K562 (cell line): ENCODE results near the gene C10orf71. TPM values are rescaled to one million over a fixed set of nuclear protein-coding genes. Genes with fewer than 3 reads are reported as not detected.

Experiments
- ARID4B ChIP-seq: sonication (generic); formaldehyde crosslinking; IDR thresholded peaks from 2 replicates; pipeline ENCODE4 v1.8.0; 2022; ENCODE audit warnings: mild to moderate bottlenecking, missing genetic modification reagents
- ASH1L ChIP-seq: fragments of 450-650 bp; IDR thresholded peaks from 2 replicates; pipeline ENCODE4 v1.6.1; 2018; ENCODE audit warnings: borderline replicate concordance, mild to moderate bottlenecking, low read depth; ENCODE audit not compliant: partially characterized antibody
- EGR1 ChIP-seq: fragments of 450-650 bp; conservative IDR thresholded peaks from 2 replicates; pipeline ENCODE4 v1.6.1; 2017; ENCODE audit warnings: mild to moderate bottlenecking
- FOXJ2 ChIP-seq: fragments of 200-800 bp; sonication (Bioruptor generic); IDR thresholded peaks from 2 replicates; pipeline ENCODE4 v1.6.1; 2016; ENCODE audit warnings: missing genetic modification characterization, missing compliant biosample characterization
- KHSRP ChIP-seq: fragments of 450-650 bp; IDR thresholded peaks from 2 replicates; pipeline ENCODE4 v1.6.1; 2017
- POLR2AphosphoS2 ChIP-seq: IDR thresholded peaks from 2 replicates; pipeline ENCODE4 v1.6.1; 2012; ENCODE audit warnings: low read length, improper control_type of control experiment
- POLR2AphosphoS5 ChIP-seq: IDR thresholded peaks from 2 replicates; pipeline ENCODE4 v1.6.1; 2011; ENCODE audit warnings: mild to moderate bottlenecking, low read depth, low read length, moderate library complexity; ENCODE audit not compliant: control insufficient read depth, insufficient read depth
- RB1 ChIP-seq: fragments of 450-650 bp; IDR thresholded peaks from 2 replicates; pipeline ENCODE4 v1.6.1; 2017; ENCODE audit warnings: low read depth, mild to moderate bottlenecking
- SMAD4 ChIP-seq: fragments of 250-450 bp; sonication (Bioruptor Pico); conservative IDR thresholded peaks from 2 replicates; pipeline ENCODE4 v1.8.0; 2021; ENCODE audit warnings: inconsistent platforms, mild to moderate bottlenecking, moderate library complexity
- SRSF7 ChIP-seq: fragments of 200-400 bp; formaldehyde crosslinking; optimal IDR thresholded peaks from 2 replicates; pipeline ENCODE3; 2017; ENCODE audit warnings: mild to moderate bottlenecking, low read depth, low read length
- TGIF2 ChIP-seq: sonication (generic); formaldehyde crosslinking; IDR thresholded peaks from 2 replicates; pipeline ENCODE4 v1.8.1; 2022; ENCODE audit warnings: mild to moderate bottlenecking, missing genetic modification reagents, moderate library complexity
- ZBTB26 ChIP-seq: fragments of 450-650 bp; formaldehyde crosslinking; IDR thresholded peaks from 2 replicates; pipeline ENCODE4 v1.4.0; 2022; ENCODE audit warnings: missing genetic modification characterization
- ZNF511 ChIP-seq: sonication (generic); formaldehyde crosslinking; IDR thresholded peaks from 2 replicates; pipeline ENCODE4 v1.8.0; 2022; ENCODE audit warnings: mild to moderate bottlenecking, missing genetic modification reagents
- ZNF717 ChIP-seq: fragments of 250-450 bp; sonication (Bioruptor Pico); IDR thresholded peaks from 2 replicates; pipeline ENCODE4 v1.5.0; 2021
- polyA plus RNA-seq, 8 experiments: library from polyadenylated mRNA; depleted of rRNA in 4 of 8; stranded (reverse) in 5 of 8; unstranded in 3 of 8; fragments of >200 nt; fragmentation: Nextera tagmentation in 2 of 8; fragmentation: Illumina TruSeq in 1 of 8; extraction: Ambion mirVana in 2 of 8; extraction: Trizol in 1 of 8; gene quantifications; 2 replicates each; pipeline versions ENCODE4 v1.2.1 to v1.2.3, GENCODE V29; 2011 to 2014; ENCODE audit warnings: inconsistent platforms in 1 of 8, missing spikeins in 1 of 8
- total RNA-seq, 7 experiments: library from RNA; depleted of rRNA in 6 of 7; stranded (reverse); fragments of >200 nt in 6 of 7; fragmentation: Illumina TruSeq in 2 of 7; extraction: Trizol in 2 of 7; gene quantifications; 2 replicates each; pipeline versions ENCODE4 v1.2.1 to v1.2.3, GENCODE V29; 2011 to 2021; ENCODE audit warnings: low replicate concordance in 1 of 7
- TF ChIP-seq, protein P1 (sequence below): fragments of 200-800 bp; sonication (Bioruptor generic); IDR thresholded peaks from 2 replicates; pipeline ENCODE4 v1.6.1; 2016; ENCODE audit warnings: missing genetic modification characterization, missing compliant biosample characterization

The C10orf71 gene
- total and polyA plus RNA-seq, 9 of the 15 experiments (the other 6 are each of a cell fraction or from before 2014, with no cell fraction given) = 0.06 to 4.5 (median 1.3) TPM

DNA sequence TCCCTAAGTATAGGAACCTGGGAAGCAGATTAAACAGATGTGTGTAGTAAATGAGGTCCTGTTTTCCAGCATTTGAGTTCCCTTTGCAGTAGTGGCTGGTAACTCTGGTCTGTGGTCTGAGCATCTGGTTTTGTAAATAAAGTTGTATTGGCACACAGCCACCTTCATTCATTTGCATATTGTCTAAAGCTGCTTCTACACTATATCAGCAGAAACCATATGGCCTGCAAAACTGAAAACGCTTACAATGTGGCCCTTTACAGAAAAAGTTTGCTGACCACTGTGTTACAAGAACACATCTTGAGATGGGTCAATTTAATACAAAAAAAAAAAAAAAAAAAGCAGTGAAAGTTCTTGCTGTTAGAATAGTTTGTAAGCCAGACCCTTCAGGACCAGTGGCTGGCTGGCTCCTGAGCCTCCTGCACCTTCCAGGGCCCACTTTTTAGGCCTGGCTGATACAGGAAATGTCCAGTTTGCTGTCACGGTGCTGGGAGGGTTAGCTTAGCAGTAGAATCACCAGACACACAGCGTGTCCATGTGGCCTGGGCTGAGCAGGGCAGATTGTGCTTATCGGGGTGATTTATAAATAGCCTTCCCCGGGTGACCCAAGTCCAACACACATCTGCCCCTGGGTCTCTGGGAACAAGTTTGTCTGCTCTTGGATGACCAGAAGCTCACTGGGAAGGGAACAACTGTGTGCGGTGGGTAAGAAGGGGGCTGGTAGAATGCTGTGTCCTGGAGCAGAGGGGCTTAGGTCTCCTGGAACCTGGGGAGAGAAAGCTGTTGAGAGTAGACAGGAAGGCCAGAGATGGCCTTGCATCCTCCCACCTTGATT is 1.4 kb downstream of the C10orf71 start (continued):
- TF ChIP-seq ARID4B (CRISPR knock-in tag) = 0 out of 2 replicates have a peak, but pooled peaks have one; percentile 43
- TF ChIP-seq ZNF511 (CRISPR knock-in tag) = 0 out of 2 replicates have a peak, but pooled peaks have one; percentile 29
- no peak for TF ChIP-seq POLR2AphosphoS2
- no peak for TF ChIP-seq EGR1
- TF ChIP-seq ZBTB26 (CRISPR knock-in tag) = no peak
- TF ChIP-seq KHSRP = peak; percentile 37; the same call in 1 of the 2 replicates
- no peak for TF ChIP-seq ZNF717 (CRISPR knock-in tag)
- no peak for TF ChIP-seq ASH1L
- peak; percentile 21; the same call in 1 of the 2 replicates for TF ChIP-seq RB1
- TF ChIP-seq FOXJ2 (tag) = peak; percentile 54; the same call in 1 of the 2 replicates
- no peak for TF ChIP-seq TGIF2 (CRISPR knock-in tag)
- TF ChIP-seq, protein P1, sequence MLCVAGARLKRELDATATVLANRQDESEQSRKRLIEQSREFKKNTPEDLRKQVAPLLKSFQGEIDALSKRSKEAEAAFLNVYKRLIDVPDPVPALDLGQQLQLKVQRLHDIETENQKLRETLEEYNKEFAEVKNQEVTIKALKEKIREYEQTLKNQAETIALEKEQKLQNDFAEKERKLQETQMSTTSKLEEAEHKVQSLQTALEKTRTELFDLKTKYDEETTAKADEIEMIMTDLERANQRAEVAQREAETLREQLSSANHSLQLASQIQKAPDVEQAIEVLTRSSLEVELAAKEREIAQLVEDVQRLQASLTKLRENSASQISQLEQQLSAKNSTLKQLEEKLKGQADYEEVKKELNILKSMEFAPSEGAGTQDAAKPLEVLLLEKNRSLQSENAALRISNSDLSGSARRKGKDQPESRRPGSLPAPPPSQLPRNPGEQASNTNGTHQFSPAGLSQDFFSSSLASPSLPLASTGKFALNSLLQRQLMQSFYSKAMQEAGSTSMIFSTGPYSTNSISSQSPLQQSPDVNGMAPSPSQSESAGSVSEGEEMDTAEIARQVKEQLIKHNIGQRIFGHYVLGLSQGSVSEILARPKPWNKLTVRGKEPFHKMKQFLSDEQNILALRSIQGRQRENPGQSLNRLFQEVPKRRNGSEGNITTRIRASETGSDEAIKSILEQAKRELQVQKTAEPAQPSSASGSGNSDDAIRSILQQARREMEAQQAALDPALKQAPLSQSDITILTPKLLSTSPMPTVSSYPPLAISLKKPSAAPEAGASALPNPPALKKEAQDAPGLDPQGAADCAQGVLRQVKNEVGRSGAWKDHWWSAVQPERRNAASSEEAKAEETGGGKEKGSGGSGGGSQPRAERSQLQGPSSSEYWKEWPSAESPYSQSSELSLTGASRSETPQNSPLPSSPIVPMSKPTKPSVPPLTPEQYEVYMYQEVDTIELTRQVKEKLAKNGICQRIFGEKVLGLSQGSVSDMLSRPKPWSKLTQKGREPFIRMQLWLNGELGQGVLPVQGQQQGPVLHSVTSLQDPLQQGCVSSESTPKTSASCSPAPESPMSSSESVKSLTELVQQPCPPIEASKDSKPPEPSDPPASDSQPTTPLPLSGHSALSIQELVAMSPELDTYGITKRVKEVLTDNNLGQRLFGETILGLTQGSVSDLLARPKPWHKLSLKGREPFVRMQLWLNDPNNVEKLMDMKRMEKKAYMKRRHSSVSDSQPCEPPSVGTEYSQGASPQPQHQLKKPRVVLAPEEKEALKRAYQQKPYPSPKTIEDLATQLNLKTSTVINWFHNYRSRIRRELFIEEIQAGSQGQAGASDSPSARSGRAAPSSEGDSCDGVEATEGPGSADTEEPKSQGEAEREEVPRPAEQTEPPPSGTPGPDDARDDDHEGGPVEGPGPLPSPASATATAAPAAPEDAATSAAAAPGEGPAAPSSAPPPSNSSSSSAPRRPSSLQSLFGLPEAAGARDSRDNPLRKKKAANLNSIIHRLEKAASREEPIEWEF = 0 out of 2 replicates have a peak, but pooled peaks have one; percentile 38
- TF ChIP-seq POLR2AphosphoS5 = peak; percentile 82
- peak; percentile 97 for TF ChIP-seq SMAD4 (CRISPR knock-in tag)
- no peak for TF ChIP-seq SRSF7
